ENCODE measurements around the gene BRMS1L. TPM values are rescaled to one million over a fixed set of nuclear protein-coding genes. Genes with fewer than 3 reads are reported as not detected.
"Not testable (repeated sequence)": the region's sequence is repeated elsewhere in the genome, so short reads cannot be mapped to it uniquely, and the experiment has no call there.

BRMS1L gene
- total and polyA plus RNA-seq, 9 of the 15 experiments (the other 6 are each of a cell fraction or from before 2014, with no cell fraction given), result 1.2 to 4.7 (median 3.3) TPM

DNA sequence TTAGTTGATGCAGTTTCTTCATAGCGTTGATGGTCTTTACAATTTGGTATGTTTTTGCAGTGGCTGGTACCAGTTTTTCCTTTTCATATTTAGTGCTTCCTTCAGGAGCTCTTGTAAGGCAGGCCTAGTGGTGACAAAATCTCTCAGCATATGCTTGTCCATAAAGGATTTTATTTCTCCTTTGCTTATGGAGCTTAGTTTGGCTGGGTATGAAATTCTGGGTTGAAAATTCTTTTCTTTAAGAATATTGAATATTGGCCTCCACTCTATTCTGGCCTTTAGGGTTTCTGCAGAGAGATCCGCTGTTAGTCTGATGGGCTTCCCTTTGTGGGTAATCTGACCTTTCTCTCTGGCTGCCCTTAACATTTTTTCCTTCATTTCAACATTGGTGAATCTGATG is 16.1 kb downstream of the BRMS1L start:
- H3K9ac ChIP-seq (ENCODE audit: insufficient read depth in 1 of 2, low read depth in 2 of 2, low read length in 2 of 2); H3K9me1 ChIP-seq (ENCODE audit: control insufficient read depth, insufficient read depth, low read length); H3K4me3 ChIP-seq; H3K79me2 ChIP-seq (ENCODE audit: control insufficient read depth, insufficient read depth, low read length); BruUV-seq (replicated peaks); intact Hi-C loops (cut with micrococcal nuclease); ATAC-seq; H3K27ac ChIP-seq (ENCODE audit: extremely low read depth, low read depth, low read length); H4K20me1 ChIP-seq (replicated peaks; ENCODE audit: control insufficient read depth, insufficient read depth, low read length); H2AFZ ChIP-seq (ENCODE audit: low read depth, low read length); CTCF ChIA-PET (ENCODE audit: low intra/inter-chr PET ratio); H3K36me3 ChIP-seq (ENCODE audit: control insufficient read depth, insufficient read depth, low read length); H3K4me2 ChIP-seq (ENCODE audit: insufficient read depth, low read length); H3K9me3 ChIP-seq (replicated peaks; ENCODE audit: control insufficient read depth, insufficient read depth, low read depth, low read length); FAIRE-seq; H3K27me3 ChIP-seq (ENCODE audit: control insufficient read depth in 2 of 2, insufficient read depth in 2 of 2, low read length in 2 of 2); H3K4me1 ChIP-seq (replicated peaks in 1 of 2; ENCODE audit: control insufficient read depth in 2 of 2, insufficient read depth in 2 of 2, low read length in 2 of 2); DNase-seq (ENCODE audit: extremely low read depth in 1 of 4, low spot score in 3 of 4): not testable (repeated sequence)
- POLR2A ChIA-PET, result interaction anchor here (0.6 kb wide), 1 partner anchor 12 kb away, joined by 3 read pairs; no protein-coding TSS in a partner anchor
- in situ Hi-C loops (cut with MboI), result loop anchor here (25.0 kb wide), 1 partner anchor 1320 kb away; the partner anchor contains the start of gene SLC25A21
- WGBS (ENCODE audit: insufficient coverage, low coverage, missing lambda C conversion rate), result 67% methylated on average over 1 of the region's 2 CpGs
- TF ChIP-seq ZFP1 (CRISPR knock-in tag; IDR thresholded peaks at IDR 0.05), result peak; percentile 74; the same call in 1 of the 2 replicates

DNA sequence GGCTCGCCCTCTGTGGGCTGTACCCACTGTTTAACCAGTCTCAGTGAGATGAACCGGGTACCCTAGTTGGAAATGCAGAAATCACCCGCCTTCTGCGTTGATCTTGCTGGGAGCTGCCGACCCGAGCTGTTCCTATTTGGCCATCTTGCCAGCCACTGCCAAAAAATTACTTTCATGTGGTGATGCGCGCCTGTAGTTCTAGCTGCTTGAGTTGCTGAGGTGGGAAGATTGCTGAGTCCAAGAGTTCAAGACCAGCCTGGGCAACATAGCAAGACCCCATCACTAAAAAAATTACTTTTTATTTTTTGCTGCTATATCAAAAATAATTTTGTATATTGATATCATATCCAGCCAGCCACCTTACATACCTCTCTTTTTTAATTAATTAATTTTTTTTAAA is 18.4 kb downstream of the BRMS1L start:
- H3K9ac ChIP-seq (ENCODE audit: insufficient read depth in 1 of 2, low read depth in 2 of 2, low read length in 2 of 2), result no peak overlapping the region
- H3K4me3 ChIP-seq, result no peak overlapping the region
- no peaks in the 10 kb centered on the region for H3K36me3 ChIP-seq (ENCODE audit: control insufficient read depth, insufficient read depth, low read length)
- 95% methylated on average over 8 of the region's 8 CpGs for WGBS (ENCODE audit: insufficient coverage, low coverage, missing lambda C conversion rate)
- no peak for FAIRE-seq
- no peaks in the 10 kb centered on the region for H3K79me2 ChIP-seq (ENCODE audit: control insufficient read depth, insufficient read depth, low read length)
- no TSS peak for BruUV-seq (replicated peaks)
- H3K27me3 ChIP-seq (ENCODE audit: control insufficient read depth in 2 of 2, insufficient read depth in 2 of 2, low read length in 2 of 2), result no peaks in the 10 kb centered on the region
- POLR2A ChIA-PET, result no interaction called here
- H3K9me1 ChIP-seq (ENCODE audit: control insufficient read depth, insufficient read depth, low read length), result no peaks in the 10 kb centered on the region
- CTCF ChIA-PET (ENCODE audit: low intra/inter-chr PET ratio), result no interaction called here
- ATAC-seq, result no peak
- in situ Hi-C loops (cut with MboI), result loop anchor here (25.0 kb wide), 1 partner anchor 1318 kb away; the partner anchor contains the start of gene SLC25A21
- no peak overlapping the region for H2AFZ ChIP-seq (ENCODE audit: low read depth, low read length)
- H3K4me2 ChIP-seq (ENCODE audit: insufficient read depth, low read length), result no peak overlapping the region
- intact Hi-C loops (cut with micrococcal nuclease), result no loop called here
- H3K4me1 ChIP-seq (replicated peaks in 1 of 2; ENCODE audit: control insufficient read depth in 2 of 2, insufficient read depth in 2 of 2, low read length in 2 of 2), result peaks cover 0 to 2% of the 10 kb centered on the region in 2 experiments; a peak in 1 of 5 replicates
- H4K20me1 ChIP-seq (replicated peaks; ENCODE audit: control insufficient read depth, insufficient read depth, low read length), result no peaks in the 10 kb centered on the region
- no peak for DNase-seq (ENCODE audit: extremely low read depth in 1 of 4, low spot score in 3 of 4)
- H3K27ac ChIP-seq (ENCODE audit: extremely low read depth, low read depth, low read length), result no peak overlapping the region
- TF ChIP-seq PURB (CRISPR knock-in tag; IDR thresholded peaks at IDR 0.05; ENCODE audit: low read depth) (no peak), ZNF121 (CRISPR knock-in tag; conservative IDR thresholded peaks at IDR 0.05) (peak; percentile 52)
- H3K9me3 ChIP-seq (replicated peaks; ENCODE audit: control insufficient read depth, insufficient read depth, low read depth, low read length), result no peaks in the 10 kb centered on the region

Data from K562 (cell line).